Fibroblast of skin of right quadriceps (primary cell): Measurements from ENCODE around the gene BIRC7.

ENCODE experiments used
- DNase-seq: peaks from one replicate; pipeline ENCODE4 v3.0.0-alpha.2; 2013

Gene BIRC7

DNA sequence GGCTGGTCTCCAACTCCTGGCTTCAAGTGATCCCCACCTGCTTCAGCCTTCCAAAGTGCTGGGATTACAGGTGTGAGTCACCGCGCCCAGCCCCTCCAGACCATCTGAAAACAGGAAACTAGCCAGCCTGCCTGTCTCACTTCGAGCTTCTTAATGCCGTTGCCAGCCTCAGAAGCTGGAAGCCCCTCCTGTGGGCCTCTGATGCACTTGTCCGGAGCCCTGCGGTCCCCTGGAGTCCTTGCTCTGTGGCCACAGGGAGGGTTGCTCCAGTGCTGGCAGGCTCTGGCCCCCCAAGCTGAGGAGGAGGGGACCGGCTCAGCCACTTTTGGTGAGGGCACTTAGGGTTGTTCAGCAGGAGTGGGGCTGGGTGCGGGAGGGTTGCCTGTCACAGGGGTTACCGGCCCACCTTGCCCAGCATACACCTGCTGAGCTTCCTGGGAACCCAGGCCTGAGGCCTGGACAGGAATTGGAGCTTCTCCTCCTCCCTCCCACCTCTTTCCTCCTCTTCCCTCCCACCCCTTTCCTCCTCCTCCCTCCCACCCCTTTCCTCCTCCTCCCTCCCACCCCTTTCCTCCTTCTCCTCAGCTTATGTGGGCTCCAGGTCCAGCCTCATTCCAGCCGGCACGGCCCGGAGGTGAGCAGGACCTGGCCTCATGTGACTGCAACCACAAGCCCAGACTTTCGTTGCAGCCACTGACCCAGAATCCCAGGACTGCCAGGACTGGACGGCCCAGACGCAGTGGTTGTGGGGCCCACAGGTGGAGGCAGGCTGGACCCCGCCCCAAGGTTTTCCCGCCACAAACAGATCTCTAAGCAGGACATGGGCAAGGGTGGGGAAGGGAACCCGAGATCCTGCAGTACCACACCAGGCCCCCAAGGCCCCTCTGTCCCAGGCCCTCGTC is 9.4 kb upstream of the BIRC7 start:
- no peak for DNase-seq

DNA sequence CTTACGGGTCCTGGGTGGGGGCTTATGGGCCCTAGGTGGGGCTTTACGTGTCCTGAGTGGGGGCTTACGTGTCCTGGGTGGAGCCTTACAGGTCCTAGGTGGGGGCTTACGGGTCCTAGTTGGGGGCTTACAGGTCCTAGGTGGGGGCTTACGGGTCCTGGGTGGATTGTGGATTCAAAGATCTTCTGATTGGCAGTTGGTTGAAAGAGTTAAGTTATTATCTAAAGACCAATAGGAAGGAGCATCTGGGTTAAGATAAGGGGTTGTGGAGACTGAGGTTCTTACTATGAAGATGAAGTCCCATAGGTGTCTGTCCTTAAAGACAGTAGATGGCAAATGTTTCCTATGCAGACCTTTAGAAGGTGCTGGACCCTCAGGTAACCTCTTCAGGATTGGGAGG is 8.4 kb upstream of the BIRC7 start:
- DNase-seq: no peak

DNA sequence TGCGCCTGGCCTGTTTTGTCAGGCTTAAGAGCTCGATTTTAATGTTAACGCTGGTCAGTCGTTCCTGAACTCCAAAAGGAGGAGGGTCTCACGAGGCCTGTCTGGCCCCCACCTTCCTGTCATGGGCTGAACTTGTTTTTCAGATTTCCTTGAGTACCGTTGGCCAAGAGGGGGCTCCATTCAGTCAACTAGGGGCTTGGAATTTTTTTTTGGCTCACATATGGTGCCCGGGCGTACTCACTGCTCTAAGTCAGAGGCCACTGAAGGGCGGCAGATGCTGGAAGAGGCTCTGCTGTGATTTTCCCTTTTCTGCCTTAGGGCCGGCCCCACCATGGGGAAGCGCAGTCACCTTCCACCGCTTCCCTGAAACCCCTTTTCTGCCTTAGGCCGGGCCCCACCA is 6.9 kb upstream of the BIRC7 start:
- DNase-seq: no peak

DNA sequence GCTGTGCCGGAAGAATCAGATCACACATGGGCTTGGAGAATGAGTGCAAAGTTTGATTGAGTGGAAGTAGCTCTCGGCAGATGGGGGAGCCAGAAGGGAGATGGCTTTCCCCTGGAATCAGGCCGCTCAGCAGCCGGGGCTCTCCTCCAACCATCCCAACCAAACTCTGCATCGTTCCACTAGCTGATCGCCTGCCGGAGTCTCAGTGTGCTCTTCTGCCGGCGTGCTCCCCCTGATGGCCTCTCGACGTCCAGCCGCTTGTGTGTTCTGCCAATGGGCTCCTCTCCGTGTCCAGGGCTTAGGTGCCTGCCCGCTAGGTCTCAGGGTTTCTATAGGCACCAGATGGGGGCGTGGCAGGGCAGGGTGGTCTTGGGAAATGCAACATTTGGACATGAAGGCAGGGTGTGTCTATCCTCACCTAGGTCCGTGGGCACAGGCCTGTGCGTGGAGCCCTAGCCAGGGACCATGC is 4.9 kb upstream of the BIRC7 start:
- peak; percentile 64 for DNase-seq

DNA sequence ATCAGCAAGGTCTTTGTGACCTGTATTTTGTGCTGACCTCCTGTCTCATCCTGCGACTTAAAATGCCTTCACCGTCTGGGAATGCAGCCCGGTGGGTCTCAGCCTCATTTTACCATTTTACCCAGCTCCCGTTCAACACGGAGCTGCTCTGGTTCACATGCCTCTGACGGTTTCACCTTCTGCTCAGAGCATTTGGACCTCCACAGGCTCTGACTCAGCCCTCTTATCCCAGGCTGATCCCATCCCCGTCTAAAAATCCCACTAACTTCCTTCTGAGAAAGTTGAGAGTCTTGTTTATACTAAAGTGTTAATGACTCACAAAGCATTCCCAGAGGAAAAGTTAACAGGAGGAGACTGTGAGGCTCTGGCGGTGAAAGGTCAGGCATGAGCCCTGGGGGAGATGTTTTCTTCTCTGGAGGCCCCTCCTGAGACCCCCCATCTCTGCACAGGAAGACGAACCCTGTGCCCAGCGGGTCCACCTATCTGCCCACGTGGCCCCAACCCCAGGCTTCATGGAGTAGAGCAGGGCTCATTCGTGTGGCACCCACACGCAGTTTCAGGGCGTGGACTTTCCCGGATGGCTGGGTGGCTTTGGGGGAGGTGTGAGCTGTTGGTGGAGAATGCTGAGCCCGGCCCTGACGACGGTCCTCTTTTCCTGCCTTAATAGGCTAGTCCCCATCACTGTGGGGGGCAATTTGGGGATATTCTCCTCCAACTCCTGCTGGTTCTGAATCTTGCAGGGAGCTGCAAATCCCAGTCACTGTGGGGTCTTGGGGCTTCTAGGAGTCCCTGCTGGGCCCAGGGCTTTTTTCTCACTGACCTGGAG is 3.3 kb upstream of the BIRC7 start:
- DNase-seq: peak; percentile 94

DNA sequence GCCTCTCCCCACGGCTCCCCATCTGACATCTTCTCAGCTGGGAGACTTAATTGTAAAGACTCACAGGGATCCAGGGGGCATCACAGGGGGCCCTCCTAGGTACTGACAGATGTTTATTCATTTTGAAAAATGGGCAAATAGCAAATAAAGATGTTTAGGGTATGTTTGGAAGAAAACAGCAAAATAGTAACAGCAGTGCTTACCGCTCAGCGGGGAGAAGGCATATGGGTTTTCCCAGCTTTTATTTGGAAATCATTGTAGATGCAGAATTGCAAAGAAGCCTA is 2.7 kb upstream of the BIRC7 start:
- no peak for DNase-seq

DNA sequence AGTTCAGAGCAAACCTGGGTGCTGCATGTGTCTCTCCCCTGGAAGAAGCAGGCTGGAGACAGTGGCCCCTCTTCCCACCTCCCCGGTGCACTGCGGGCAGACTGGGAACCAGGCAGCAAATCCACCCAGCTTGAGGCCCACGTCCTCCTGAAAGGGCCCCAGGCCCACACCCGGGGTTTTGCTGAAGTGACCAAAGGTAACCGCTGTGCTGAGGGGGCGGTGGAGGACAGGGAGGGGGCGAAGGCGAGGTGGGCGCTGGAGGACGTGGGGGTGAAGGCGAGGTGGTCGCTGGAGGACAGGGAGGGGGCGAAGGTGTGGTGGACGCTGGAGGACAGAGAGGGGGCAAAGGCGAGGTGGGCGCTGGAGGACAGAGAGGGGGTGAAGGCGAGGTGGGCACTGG is 1.8 kb upstream of the BIRC7 start:
- no peak for DNase-seq

DNA sequence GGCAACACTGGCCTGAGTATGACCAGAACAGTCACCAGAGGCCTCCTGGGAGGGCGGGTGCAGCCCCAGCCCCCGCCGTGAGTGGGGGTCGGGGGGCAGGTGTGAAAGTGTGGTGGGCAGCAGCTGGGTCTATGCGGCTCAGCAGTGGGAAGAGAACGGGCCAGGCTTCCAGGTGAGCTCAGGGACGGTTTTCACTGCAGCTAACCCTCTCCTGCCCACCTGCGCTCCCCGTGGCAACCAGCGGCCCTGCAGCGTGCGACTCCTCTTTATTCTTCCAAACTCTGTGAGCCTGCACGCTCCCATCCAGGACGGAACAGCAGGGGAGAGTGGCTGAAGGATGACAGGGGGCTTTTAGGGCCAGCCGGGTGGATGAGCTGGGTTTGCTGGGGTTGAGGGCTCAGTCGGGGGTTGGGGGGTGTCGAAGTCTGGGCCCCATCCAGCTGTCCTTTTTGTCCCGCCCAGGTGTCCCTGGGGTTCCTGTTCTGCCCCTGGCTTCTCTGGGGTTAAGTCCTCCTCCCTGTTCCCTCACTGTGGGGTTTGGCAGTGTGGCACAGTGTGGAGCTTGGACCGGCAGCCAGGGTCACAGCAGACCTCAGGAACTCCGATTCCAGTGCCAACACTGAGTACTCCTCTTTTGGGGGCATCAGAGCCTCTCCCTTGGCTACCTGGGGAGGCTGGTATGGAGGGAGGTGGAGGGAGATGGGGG is 859 bp upstream of the BIRC7 start:
- DNase-seq: peak; percentile 24

DNA sequence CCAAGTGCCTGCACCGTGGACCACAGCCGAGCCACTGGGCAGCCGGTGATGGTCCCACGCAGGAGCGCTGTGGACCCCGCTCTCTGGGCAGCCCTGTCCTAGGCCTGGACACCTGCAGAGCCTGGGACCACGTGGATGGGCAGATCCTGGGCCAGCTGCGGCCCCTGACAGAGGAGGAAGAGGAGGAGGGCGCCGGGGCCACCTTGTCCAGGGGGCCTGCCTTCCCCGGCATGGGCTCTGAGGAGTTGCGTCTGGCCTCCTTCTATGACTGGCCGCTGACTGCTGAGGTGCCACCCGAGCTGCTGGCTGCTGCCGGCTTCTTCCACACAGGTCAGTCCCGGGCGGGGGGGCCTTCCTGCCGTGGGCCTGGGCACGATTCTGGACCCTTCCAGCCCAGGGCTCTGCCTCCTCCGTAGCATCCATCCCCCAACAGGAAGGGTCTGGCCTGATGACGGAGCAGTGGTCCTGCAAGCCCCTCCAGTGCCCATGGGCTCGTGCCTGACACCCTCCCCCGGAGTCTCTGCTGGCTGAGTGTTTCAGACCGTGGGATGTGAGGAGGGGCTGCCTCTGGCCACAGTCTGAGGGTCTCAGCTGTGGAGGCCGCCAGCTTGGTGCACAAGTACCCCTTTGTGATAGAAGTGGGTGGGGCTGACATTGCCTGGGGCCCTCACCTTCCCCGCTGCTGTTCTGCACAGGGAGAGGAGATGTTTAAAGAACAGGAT is 572 bp downstream of the BIRC7 start:
- no peak for DNase-seq

DNA sequence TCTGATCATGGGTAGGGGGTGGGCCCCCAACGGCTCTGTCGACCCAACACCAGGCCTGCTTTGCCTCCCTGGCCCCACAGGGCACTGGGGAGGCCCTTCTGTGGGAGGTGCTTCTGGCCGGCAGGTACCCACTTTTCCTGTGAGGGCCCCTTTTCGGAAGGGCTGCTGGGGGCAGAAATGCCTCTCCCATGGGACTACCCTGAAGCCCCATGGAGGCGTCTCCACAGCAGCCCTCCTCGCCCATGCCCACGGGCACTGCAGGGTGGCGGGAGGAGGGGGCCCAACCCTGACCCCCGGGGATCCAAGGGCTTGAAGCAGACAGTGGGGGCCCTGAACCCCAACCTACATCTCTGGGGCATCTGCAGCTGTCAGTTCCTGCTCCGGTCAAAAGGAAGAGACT is 2.3 kb downstream of the BIRC7 start:
- no peak for DNase-seq

DNA sequence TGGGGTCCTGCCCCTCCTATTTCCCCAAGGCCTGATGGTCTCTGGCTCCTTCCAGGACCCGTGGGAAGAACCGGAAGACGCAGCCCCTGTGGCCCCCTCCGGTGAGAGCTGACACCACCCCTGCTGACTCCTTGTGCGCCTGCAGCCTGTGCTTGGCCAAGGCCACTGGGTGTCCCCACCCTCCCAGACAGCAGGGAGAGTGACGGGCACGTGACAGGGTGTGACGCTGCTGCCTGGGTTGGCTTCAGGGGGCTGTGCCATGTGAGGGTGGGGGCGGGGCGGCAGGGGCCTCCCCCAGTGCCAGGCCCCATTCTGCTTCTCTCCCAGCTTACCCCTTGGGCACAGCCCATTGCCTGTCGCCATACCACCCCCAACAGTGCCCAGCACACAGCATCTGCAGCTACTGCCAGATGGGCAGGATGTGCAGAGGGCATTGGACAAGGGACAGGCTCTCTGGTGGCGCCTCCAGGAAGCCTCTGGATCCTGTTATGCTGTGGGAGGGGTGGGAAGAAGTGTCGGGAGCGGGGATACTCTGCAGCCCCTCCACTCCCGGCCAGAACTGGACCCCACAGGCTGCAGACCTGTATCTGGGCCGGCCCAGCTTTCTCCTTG is 2.9 kb downstream of the BIRC7 start:
- no peak for DNase-seq

DNA sequence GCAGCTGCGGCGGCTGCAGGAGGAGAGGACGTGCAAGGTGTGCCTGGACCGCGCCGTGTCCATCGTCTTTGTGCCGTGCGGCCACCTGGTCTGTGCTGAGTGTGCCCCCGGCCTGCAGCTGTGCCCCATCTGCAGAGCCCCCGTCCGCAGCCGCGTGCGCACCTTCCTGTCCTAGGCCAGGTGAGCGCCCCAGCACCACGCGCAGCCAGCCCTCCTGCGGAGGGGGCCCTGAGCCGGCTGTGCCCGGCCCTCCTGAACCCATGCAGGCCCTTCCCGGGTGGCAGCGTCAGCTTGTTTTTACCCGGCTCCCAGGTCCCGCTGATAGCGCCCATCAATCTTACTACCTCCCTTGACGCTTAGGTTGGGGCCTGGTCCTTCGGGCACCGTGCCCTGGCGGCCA is 3.7 kb downstream of the BIRC7 start:
- no peak for DNase-seq

DNA sequence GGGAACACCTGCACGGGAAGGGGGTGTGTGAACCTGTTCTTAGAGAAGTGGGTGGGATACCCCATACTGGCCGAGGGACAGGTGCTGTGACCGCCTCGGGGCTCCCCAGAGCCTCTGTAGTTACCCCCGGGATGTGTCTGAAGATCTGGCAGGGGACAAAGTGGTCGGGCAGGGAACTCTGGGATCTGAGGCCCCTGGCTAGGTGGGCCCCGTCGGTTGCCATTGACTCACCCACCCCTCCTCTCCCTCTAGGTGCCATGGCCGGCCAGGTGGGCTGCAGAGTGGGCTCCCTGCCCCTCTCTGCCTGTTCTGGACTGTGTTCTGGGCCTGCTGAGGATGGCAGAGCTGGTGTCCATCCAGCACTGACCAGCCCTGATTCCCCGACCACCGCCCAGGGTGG is 4.3 kb downstream of the BIRC7 start:
- no peak for DNase-seq

DNA sequence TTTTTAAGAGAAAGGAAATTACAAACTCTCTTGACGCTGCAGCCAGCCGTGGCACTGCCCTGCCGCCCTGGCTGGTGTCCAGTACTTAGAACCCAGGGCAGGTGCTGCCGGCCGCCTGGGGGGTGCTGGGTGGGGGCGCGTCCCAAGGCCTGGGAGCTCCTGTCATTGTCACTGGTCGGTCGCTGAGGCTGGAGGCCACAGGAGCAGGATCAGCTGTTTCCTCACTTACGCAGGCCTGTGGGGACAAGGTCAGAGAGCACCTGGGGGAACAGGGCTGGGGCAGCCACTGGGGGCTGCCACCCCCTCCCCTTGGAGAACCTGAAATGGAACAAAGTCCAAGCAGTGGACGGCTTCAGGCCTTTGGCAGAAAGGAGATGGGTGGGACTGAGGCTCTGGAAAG is 5.6 kb downstream of the BIRC7 start:
- no peak for DNase-seq

DNA sequence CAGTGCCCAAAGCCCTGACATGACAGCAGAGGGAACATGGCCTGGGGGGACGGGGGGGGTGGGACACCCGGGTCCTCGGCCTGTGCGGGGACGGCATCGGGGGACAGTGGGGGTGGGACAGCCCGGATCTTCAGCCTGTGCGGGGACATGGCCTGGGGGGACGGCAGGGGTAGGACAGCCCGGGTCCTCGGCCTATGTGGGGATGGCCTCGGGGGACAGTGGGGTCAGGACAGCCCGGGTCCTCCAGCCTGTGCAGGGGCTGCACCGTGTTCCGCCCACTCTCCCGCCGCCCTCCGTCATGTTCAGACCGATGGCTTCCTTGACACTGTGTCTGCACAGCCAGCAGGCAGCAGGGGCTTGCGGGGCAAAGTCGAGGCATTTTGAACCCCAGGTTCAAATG is 7.0 kb downstream of the BIRC7 start:
- no peak for DNase-seq

DNA sequence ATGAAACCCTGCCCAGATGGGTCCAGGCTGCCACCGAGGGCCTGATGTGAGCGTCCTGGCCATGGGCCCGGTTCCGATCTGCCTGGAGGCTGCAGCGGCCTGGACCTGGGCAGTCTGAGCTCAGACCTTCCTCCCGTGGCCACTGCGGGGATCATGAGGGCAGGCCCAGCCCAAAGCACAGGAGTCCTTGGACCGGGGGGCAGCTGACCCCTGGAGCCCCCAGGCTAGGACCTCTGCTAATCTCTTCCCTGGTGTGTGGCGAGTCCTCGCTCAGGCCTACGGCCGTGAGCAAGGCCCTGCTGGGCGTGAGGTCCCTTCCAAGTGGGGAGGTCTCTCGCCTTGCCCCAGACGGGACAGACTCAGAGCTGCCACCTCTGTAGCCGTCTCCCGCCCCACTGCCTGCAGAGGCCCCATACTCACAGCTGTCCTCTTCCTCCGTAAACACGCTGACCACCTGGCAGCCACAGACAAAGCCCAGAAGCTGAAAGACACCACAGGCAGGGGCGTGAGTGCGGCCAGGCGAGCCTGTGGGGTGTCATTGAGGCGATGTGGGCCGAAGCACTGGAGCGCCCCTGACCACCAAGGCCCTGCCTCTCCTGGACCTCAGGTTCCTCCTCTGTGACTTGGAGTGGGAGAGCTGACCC is 8.0 kb downstream of the BIRC7 start:
- DNase-seq: no peak

DNA sequence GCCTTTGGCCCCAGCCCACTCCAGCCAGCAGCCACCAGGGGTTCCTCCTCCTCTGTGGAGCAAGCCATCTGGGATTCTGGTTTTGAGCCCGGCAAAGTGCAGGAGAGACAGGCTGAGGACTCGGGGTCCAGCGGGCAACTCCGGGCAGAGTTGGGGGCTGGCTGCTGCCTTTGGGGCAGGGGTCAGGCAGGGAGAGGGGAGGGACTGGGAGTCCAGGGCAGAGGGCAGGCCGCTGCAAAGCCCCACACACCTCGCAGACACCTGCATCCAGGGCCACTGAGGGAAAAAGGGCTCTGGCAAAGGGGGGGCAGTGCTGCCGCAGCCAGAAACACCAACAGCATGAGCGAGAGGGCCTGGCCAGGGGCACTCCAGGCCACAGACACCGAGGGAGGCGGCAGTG is 8.8 kb downstream of the BIRC7 start:
- DNase-seq: no peak

DNA sequence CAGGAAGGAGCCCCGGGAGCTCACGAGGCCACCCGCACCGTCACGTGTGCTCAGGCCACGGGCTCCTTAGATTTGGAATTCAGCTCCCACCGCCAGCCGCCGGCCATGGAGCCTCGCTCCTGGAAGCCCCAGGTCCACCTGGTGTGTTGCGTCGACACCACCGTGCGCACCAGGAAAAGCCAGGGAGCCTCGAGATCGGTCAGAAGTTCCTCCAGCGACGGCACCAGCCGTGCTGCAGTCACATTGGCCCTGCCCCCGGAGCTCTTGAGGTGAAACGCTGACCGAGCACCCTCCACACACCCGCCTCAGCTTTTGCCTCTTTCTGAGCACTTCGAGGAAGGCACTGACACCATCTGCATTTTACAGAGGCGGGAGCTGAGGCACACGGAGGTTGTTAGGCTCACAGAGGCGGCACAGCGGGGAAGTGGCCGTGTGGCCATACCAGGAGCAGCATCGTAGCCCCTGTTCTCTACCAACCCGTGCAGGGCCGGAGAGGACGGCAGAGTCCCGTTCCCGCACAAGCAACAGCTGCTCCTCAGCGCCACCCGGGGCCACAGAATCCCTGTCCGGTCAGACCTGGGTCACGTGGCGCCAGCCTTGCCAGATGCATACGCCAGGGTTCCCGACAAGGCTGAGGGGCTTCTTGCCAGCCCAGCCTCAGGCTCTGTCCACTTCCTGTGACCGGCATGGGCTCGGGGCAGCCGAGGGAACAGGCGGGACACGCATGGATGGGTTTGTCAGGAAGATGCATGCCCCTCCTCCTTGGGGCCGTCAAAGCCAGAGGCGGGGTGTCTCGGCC is 11.0 kb downstream of the BIRC7 start:
- DNase-seq: no peak

DNA sequence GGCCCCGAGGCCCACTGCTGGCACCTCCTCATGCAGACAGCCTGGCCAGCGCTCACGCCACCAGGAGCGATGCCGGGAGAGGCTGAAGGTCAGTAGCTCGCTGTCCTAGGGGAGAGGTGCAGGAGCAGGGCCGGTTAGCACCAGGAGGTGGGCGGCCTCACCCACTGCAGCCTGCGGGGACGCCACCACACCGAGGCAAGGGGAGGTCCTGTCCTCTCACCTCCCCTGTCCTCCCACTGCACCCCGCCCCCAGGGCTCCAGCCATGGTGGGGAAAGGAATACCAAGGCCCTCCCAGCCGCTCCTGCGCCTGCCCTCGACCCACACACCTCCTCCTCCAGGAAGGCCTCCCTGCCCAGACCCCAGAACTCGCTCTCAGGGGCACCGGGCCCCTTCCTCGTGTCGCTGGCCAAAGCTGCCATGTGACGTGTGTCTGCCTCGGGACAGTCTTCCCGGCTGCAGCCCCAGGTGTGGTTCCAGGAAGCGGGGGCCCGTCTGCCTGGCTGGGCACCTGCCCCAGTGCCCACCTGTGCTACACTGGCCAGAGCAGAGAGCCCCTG is 12.0 kb downstream of the BIRC7 start:
- DNase-seq: no peak

DNA sequence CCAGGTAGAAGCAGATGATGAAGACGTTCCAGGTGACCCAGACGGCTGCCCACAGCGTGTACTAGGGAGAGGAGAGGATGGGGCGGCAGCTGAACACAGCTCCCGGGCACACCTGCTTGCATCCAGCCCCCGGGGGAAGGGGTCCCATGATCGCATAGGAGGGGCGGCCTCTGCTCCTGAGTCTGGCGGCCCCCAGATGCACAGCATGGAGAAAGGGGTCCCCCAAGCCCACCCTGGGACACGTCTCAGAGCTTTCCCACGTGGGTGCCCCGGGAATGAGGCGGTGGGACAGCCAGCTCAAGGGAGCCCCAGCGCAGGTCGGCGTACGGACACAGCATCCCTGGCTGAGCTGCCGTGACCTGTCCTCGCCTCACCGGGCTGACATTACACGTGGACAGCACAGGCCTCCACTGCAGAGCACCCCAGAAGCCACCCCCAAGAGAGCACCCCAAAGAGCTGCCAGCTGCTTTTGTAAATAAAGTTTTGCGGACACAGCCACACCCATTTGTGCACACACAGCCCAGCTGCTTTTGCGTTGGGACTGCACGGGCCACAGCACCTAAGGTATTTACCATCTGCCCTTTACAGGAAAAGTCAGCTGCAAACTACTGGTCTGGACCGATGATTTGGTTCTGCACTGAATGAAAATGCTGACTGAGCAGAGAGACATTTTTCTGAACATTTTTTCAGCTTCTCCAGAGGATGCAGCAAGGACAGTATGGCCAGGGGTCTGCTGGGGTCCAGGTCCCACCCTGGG is 13.3 kb downstream of the BIRC7 start:
- no peak for DNase-seq
